Fibroblast of skin of scalp (primary cell): ENCODE measurements around the gene PELI3.
A peak's percentile ranks its signal among the peaks of the same experiment; 100 is the strongest.

Experiments
- DNase-seq: peaks from one replicate; pipeline ENCODE4 v3.0.0-alpha.2; 2013

The PELI3 gene

DNA sequence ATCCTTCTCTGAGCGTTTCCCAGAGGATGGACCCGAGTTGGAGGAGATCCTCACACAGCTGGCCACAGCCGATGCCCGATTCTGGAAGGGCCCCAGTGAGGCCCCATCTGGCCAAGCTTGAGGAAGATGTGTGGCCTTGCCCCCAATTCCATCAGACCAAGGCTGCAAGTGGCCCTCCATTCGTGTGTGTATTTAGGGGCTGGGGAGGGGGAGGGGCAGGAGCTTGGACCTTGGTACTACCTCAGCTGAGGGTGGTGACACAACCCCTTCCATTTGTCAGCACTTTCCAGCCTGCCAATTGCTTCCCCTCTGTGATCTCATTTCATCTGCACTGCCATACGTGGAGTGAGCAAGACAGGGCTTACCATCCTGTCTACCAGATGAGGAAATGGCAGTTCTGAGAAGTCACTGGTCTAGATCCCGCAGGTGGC, 42.4 kb downstream of the PELI3 start:
- no peak for DNase-seq

DNA sequence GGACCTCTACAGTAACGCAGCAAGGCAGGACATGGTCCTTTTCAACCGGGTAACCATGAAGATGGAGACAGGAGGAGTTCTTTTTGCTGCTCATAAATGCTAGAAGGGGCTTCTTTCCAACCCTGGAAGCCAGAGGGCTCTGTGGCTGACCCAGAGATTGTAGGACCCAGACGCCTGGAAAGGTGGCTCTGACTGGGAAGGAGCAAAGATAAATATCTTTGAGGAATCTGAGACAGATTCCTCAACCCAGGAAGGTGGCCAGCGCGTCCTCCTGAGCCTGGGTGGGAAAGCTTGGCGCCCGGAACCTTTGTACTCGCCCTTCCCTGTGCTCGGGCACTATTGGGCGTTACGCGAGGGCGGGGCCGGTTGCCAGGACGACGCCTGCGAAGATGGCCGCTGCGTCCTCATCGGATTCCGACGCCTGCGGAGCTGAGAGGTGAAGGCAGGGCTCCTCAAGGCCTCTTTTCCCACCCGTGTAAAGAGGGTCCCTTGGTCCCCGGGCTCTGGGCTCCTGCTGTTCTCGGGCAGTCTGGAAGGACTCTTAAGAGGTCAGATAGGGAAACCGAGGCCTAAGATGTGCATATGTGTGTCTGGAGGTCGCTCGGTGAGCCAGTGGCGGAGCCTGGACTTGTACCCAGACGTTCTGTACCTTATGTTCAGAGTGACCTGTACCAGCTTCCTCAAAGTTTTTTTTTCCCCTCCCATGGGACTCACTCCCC, 43.7 kb downstream of the PELI3 start, which contains the start of gene BBS1:
Gene BBS1, plus strand, starts transcription at position 365 of the 719 bp plus-strand sequence. Its CDS starts 25 bp downstream, at position 390.
- DNase-seq: peak; percentile 79

DNA sequence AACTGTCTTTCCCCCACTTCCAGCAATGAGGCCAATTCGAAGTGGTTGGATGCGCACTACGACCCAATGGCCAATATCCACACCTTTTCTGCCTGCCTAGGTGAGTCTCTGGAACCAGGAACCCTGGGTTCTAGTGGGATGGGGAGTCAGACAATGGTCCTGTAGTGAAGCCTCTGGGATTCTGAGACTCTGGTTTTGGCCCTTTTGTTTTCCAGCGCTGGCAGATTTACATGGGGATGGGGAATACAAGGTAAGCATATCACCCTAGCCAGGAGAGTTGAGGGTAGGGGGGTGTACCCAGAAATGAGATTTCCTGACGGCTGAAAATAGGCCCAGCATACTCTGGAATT, 44.3 kb downstream of the PELI3 start:
- no peak for DNase-seq

DNA sequence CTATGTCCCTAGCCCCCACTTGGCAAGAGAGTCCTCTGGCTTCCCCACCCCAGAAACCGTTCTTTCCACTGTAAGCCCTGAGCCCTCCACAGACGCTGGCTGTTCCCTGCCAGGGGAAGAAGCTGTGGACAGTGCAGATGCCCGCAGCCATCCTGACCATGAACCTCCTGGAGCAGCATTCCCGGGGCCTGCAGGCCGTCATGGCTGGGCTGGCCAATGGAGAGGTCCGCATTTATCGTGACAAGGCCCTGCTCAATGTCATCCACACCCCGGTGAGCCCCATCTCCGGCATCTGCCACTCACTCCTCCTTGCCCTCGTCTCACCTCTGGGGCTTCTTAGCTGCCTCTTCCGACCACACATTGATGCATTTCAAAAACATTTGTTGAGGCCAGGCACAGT, 56.9 kb downstream of the PELI3 start:
- no peak for DNase-seq

DNA sequence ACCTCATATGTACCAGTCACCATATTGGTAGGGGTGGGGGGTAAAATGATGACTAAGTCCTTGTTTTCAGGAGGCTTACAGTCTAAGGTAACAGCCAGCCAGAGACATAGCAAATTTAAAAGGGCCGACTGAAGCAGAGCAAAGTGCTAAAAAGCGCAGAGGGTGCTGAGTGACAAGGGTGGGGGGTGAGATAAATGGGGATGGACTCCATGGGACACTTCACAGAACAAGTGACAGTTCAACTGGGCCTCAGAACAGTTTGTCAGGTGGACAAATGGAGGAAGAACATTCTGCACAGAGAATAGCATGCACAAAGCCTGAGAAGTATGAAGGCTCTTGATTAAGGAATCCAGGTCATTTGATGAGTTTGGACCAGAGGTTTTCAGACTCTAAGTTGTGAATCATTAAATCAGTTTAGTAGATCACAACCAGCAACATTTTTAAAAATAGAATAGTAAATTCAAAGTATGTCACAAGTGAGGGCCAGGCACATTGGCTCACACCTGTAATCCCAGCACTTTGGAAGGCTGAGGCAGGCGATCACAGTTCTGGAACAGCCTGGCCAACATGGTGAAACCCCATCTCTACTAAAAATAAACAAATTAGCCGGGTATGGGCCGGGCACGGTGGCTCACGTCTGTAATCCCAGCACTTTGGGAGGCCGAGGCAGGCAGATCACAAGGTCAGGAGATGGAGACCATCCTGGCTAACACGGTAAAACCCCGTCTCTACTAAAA, 57.8 kb downstream of the PELI3 start:
- no peak for DNase-seq
